ENCODE data around the gene WSB1. TPM values are rescaled to one million over a fixed set of nuclear protein-coding genes. Genes with fewer than 3 reads are reported as not detected.

WSB1 gene
- total and polyA plus RNA-seq, 2 of the 8 experiments (the other 6 are each of a cell fraction or from before 2014, with no cell fraction given), result 113 to 140 TPM

GRCh38 chr17:27294689-27295630 lies 1.0 kb downstream of the WSB1 start:
- Histone ChIP-seq H3K56ac (replicated peaks; ENCODE audit: insufficient read length, low read depth, low read length) (peak overlapping the region; percentile 89), H3K23me2 (ENCODE audit: low read depth, low read length) (no peaks in the 10 kb centered on the region; the same call in 1 of the 2 replicates), H3K79me1 (ENCODE audit: low read depth, low read length) (peaks cover 3% of the 10 kb centered on the region), H3K14ac (ENCODE audit: insufficient read length) (no peak overlapping the region), H4K8ac (ENCODE audit: extremely low read depth, insufficient read depth, low read length) (peak overlapping the region; percentile 99), H4K91ac (replicated peaks; ENCODE audit: insufficient read length, low read length) (peak overlapping the region; percentile 14), H2BK12ac (ENCODE audit: low read depth, low read length) (0 out of 2 replicates have a peak overlapping the region, but pooled peaks have one; percentile 55), H3K79me2 (ENCODE audit: control insufficient read depth in 1 of 2, insufficient read depth in 2 of 2, low read length in 2 of 2) (peaks cover 20 to 57% of the 10 kb centered on the region in 2 experiments), H3K27me3 (replicated peaks in 1 of 4; ENCODE audit: control insufficient read depth in 3 of 4, extremely low read depth in 1 of 4, insufficient read depth in 3 of 4, low read length in 3 of 4) (no peaks in the 10 kb centered on the region), H3K4me2 (ENCODE audit: insufficient read depth in 1 of 2, low read depth in 2 of 2, low read length in 2 of 2) (peak overlapping the region; percentile 68 to 90), H3K9me3 (ENCODE audit: insufficient read depth in 2 of 2, low read depth in 1 of 2, low read length in 1 of 2) (no peaks in the 10 kb centered on the region), H2AK5ac (ENCODE audit: low read depth, low read length) (no peak overlapping the region), H2BK20ac (ENCODE audit: low read length) (no peak overlapping the region), H4K20me1 (replicated peaks in 1 of 2; ENCODE audit: control insufficient read depth in 1 of 2, insufficient read depth in 2 of 2, low read length in 2 of 2) (peaks cover 9 to 13% of the 10 kb centered on the region in 2 experiments), H2BK5ac (ENCODE audit: low read depth, low read length) (peak overlapping the region; percentile 87), H2BK120ac (replicated peaks; ENCODE audit: low read depth, low read length) (no peak overlapping the region), H3K23ac (ENCODE audit: insufficient read length) (no peak overlapping the region), H3K4me1 (replicated peaks in 1 of 4; ENCODE audit: control insufficient read depth in 3 of 4, insufficient read depth in 4 of 4, low read length in 3 of 4) (peaks cover 0 to 8% (median 4%) of the 10 kb centered on the region in 4 experiments; a peak in 6 of 7 replicates), H4K5ac (ENCODE audit: insufficient read length, low read depth, low read length) (peak overlapping the region; percentile 97), H3K9ac (replicated peaks in 1 of 4; ENCODE audit: extremely low read depth in 1 of 4, low read depth in 3 of 4, low read length in 3 of 4) (peak overlapping the region; percentile 72 to 98 (median 96)), H3K27ac (ENCODE audit: low read depth, low read length) (peak overlapping the region; percentile 95), H3K4ac (replicated peaks; ENCODE audit: insufficient read length, low read depth, low read length) (no peak overlapping the region), H3K18ac (ENCODE audit: extremely low read depth, low read length) (peak overlapping the region; percentile 81), H2BK15ac (ENCODE audit: low read length) (no peak overlapping the region), H3K4me3 (ENCODE audit: extremely low read depth in 1 of 4, insufficient read depth in 2 of 4, low read depth in 3 of 4, low read length in 4 of 4) (peak overlapping the region; percentile 96 to 100 (median 99)), H3K36me3 (ENCODE audit: control insufficient read depth in 2 of 4, insufficient read depth in 4 of 4, low read length in 3 of 4) (no peaks in the 10 kb centered on the region; a peak in 1 of 8 replicates), H2AFZ (ENCODE audit: low read length) (no peak overlapping the region)
- TF ChIP-seq SIN3A (conservative IDR thresholded peaks at IDR 0.05 in 1 of 2, IDR thresholded peaks at IDR 0.05 in 1 of 2; ENCODE audit: low read depth in 1 of 2, low read length in 2 of 2) (0 out of 4 replicates have a peak, but pooled peaks of 1 of the 2 experiments have one; percentile 53), TAF1 (IDR thresholded peaks at IDR 0.05; ENCODE audit: low read depth, low read length) (no peak)
- ChIA-PET CTCF (ENCODE audit: partially characterized antibody) (interaction anchor here (0.6 to 2.5 kb wide), 6 partner anchors 10 to 58 kb away, joined by 3 to 14 read pairs (median 5); no protein-coding TSS in a partner anchor), POLR2A (ENCODE audit: partially characterized antibody) (interaction anchor here (0.7 to 5.6 kb wide), 32 partner anchors 7 to 352 kb away, joined by 3 to 63 read pairs (median 6); no protein-coding TSS in a partner anchor)
- WGBS, 2 experiments (ENCODE audit: extremely low coverage in 1 of 2, insufficient coverage in 1 of 2, insufficient read length in 1 of 2, insufficient replicate concordance in 2 of 2, low coverage in 1 of 2, low lambda C conversion rate in 2 of 2, missing lambda C conversion rate in 1 of 2), result 4% methylated on average over 21 of the region's 21 CpGs; no CpG with 5 or more reads in 1 of the 2 experiments
- FAIRE-seq (no peak), DNase-seq (ENCODE audit: low read depth in 1 of 2, low spot score in 2 of 2) (no peak)

Measured in H1 (cell line).